Adrenal gland (tissue), 12 donors: ENCODE data around the gene ZNRF3. TPM values are rescaled to one million over a fixed set of nuclear protein-coding genes. Genes with fewer than 3 reads are reported as not detected.
A peak's percentile ranks its signal among the peaks of the same experiment; 100 is the strongest.
"Not testable (repeated sequence)": the region's sequence is repeated elsewhere in the genome, so short reads cannot be mapped to it uniquely, and the experiment has no call there.

ENCODE experiments used
- DNase-seq, 7 donors: peaks; one replicate each; pipeline ENCODE4 v3.0.0-alpha.2; 2019 to 2020
- H3K27ac ChIP-seq, 5 donors: fragments of 200-600 bp; sonication (generic) in 4 of 5; 1 replicate in 3 of 5; 2 replicates in 2 of 5; pipeline versions ENCODE4 v1.5.1 to v1.8.0; 2016 to 2020; ENCODE audit warnings: mild to moderate bottlenecking in 1 of 5
- H3K27me3 ChIP-seq: fragments of 200-600 bp; 2 replicates; pipeline ENCODE4 v1.8.0; 2021
- H3K36me3 ChIP-seq, 2 donors: fragments of 200-600 bp; replicated peaks in 1 of 2; 1 replicate in 1 of 2; 2 replicates in 1 of 2; pipeline versions ENCODE4 v1.5.1 to v1.8.0; 2018 to 2022
- H3K4me1 ChIP-seq, 2 donors: fragments of 200-600 bp; replicated peaks in 1 of 2; 1 replicate in 1 of 2; 2 replicates in 1 of 2; pipeline versions ENCODE4 v1.5.1 to v1.8.0; 2018 to 2021
- H3K4me3 ChIP-seq, 4 donors: fragments of 200-600 bp; sonication (generic) in 3 of 4; one replicate each; pipeline ENCODE4 v1.5.1; 2016 to 2018
- H3K9me3 ChIP-seq, 3 donors: fragments of 200-600 bp; sonication (generic) in 1 of 3; replicated peaks in 1 of 3; 1 replicate in 2 of 3; 2 replicates in 1 of 3; pipeline versions ENCODE4 v1.5.1 to v1.8.0; 2016 to 2021
- CTCF ChIP-seq, 6 experiments: fragments of 450-650 bp in 4 of 6; fragments of 200-600 bp in 2 of 6; sonication (generic) in 1 of 6; IDR thresholded peaks; 1 replicate in 5 of 6; 2 replicates in 1 of 6; pipeline versions ENCODE4 v1.5.1 to v1.8.0; 2016 to 2021; ENCODE audit warnings: antibody characterized with exemption in 6 of 6, mild to moderate bottlenecking in 2 of 6, moderate library complexity in 1 of 6
- POLR2A ChIP-seq, 2 donors: fragments of 450-650 bp; IDR thresholded peaks; one replicate each; pipeline ENCODE4 v1.6.1; 2017; ENCODE audit warnings: antibody characterized with exemption in 2 of 2, mild to moderate bottlenecking in 2 of 2, moderate library complexity in 1 of 2
- WGBS, 4 donors: extraction: QIAGEN DNeasy Blood & Tissue Kit in 2 of 4; methylation state at CpG; one replicate each; pipeline versions ENCODE4 v1.1.5 to v1.1.7; 2013 to 2017; 5-methylcytosine and 5-hydroxymethylcytosine counted together
- intact Hi-C, 2 donors: fragments of 100-400 bp; cut with DNase I; formaldehyde crosslinking; loops; one replicate each; pipeline versions ENCODE4 v1.14.1 to v1.15.0; 2022 to 2023
- polyA plus RNA-seq, 3 donors: library from polyadenylated mRNA; stranded (reverse); fragments of 200-250 nt in 2 of 3; fragments of 350-450 nt in 1 of 3; fragmentation: Illumina TruSeq in 1 of 3; extraction: RNeasy Lipid Tissue Mini Kit (QIAGEN cat#74804) in 1 of 3; gene quantifications; one replicate each; pipeline ENCODE4 v1.2.3, GENCODE V29; 2013 to 2014
- total RNA-seq, 9 donors: library from RNA; depleted of rRNA in 4 of 9; stranded (reverse); fragments of >200 nt in 4 of 9; fragments of 120-200 nt in 1 of 9; fragmentation: NEBNext Ultra II Directional in 1 of 9; extraction: Animal tissue kit (Norgen Biotek cat#: 25700) in 1 of 9; gene quantifications; one replicate each; pipeline versions ENCODE4 v1.1.0 to v1.2.4, GENCODE V29; 2013 to 2023
- donor health status: healthy with polysubstance abuse.
- donor health status: Bipolar disorder and iron deficiency.
- donor health status: DM: yes; HTN: yes; CAD: no.
- donor health status: DM: no; HTN: no; CAD: no.
- donor health status: DM: no; HTN: no; CAD: no.
- donor health status: DM: yes; HTN: yes; CAD: no.

Gene ZNRF3
- total and polyA plus RNA-seq, 12 donors: 3.1 to 40.9 (median 17.0) TPM

GRCh38 chr22:28907311-28908008 is 24.1 kb downstream of the ZNRF3 start:
- Histone ChIP-seq H3K4me3 (no peak overlapping the region), H3K4me1 (peaks cover 61 to 92% of the 10 kb centered on the region in 2 donors), H3K27ac (peak overlapping the region in 2 of 5 donors; percentile 50 to 55), H3K9me3 (no peaks in the 10 kb centered on the region), H3K27me3 (no peaks in the 10 kb centered on the region), H3K36me3 (no peaks in the 10 kb centered on the region)
- intact Hi-C loops: no loop called here
- TF ChIP-seq POLR2A (IDR thresholded peaks at IDR 0.05) (no peak), CTCF (IDR thresholded peaks at IDR 0.05) (no peak)
- 47 to 65% (median 54%) methylated on average over 5 of the region's 5 CpGs for WGBS, 4 donors
- DNase-seq: peak in 2 of 7 donors; percentile 46 to 63

- peak in 1 of 7 donors; percentile 39 for DNase-seq
- H3K36me3 ChIP-seq, H3K4me3 ChIP-seq, H3K27me3 ChIP-seq, H3K9me3 ChIP-seq, intact Hi-C loops: not testable (repeated sequence)
- WGBS, 4 donors: 84 to 88% (median 86%) methylated on average over 10 of the region's 10 CpGs
- H3K27ac ChIP-seq: peak overlapping the region in 3 of 5 donors; percentile 29 to 54 (median 36)
- peaks cover 57 to 81% of the 10 kb centered on the region in 2 donors for H3K4me1 ChIP-seq
Observed at GRCh38 chr22:28908810-28909209, 25.4 kb downstream of the ZNRF3 start.

GRCh38 chr22:28909375-28909774 is 26.0 kb downstream of the ZNRF3 start:
- DNase-seq: peak in 3 of 7 donors; percentile 36 to 50 (median 44)
- Histone ChIP-seq H3K27me3 (no peaks in the 10 kb centered on the region), H3K9me3 (no peaks in the 10 kb centered on the region), H3K27ac (peak overlapping the region in 3 of 5 donors; percentile 29 to 54 (median 36)), H3K36me3 (no peaks in the 10 kb centered on the region), H3K4me3 (no peak overlapping the region), H3K4me1 (peaks cover 52 to 76% of the 10 kb centered on the region in 2 donors)
- intact Hi-C loops: no loop called here
- 68 to 79% (median 72%) methylated on average over 5 of the region's 5 CpGs for WGBS, 4 donors
- TF ChIP-seq POLR2A (IDR thresholded peaks at IDR 0.05): no peak
- no peak for TF ChIP-seq CTCF (IDR thresholded peaks at IDR 0.05)

- no peak for TF ChIP-seq POLR2A (IDR thresholded peaks at IDR 0.05)
- peaks cover 45 to 62% of the 10 kb centered on the region in 2 donors for H3K4me1 ChIP-seq
- intact Hi-C loops: loop anchor here in 1 of 2 donors (10.0 kb wide), 1 partner anchor 124 kb away; no protein-coding TSS in a partner anchor
- peak overlapping the region; percentile 65 to 83 (median 73) for H3K27ac ChIP-seq
- no peaks in the 10 kb centered on the region for H3K9me3 ChIP-seq
- no peaks in the 10 kb centered on the region for H3K36me3 ChIP-seq
- WGBS, 4 donors: 66 to 82% (median 75%) methylated on average over 3 of the region's 3 CpGs
- DNase-seq: peak in 2 of 7 donors; percentile 22 to 58
- H3K4me3 ChIP-seq: no peak overlapping the region
- H3K27me3 ChIP-seq: no peaks in the 10 kb centered on the region
Observed at GRCh38 chr22:28910569-28911303, 27.4 kb downstream of the ZNRF3 start.

- TF ChIP-seq CTCF (IDR thresholded peaks at IDR 0.05) (no peak), POLR2A (IDR thresholded peaks at IDR 0.05) (no peak)
- no peaks in the 10 kb centered on the region for H3K27me3 ChIP-seq
- no peaks in the 10 kb centered on the region for H3K36me3 ChIP-seq
- WGBS, 4 donors: 35 to 57% (median 42%) methylated on average over 4 of the region's 4 CpGs
- peak overlapping the region; percentile 65 to 83 (median 73) for H3K27ac ChIP-seq
- DNase-seq: peak in 5 of 7 donors; percentile 35 to 67 (median 52)
- intact Hi-C loops: loop anchor here in 1 of 2 donors (10.0 kb wide), 1 partner anchor 124 kb away; no protein-coding TSS in a partner anchor
- no peak overlapping the region for H3K4me3 ChIP-seq
- H3K9me3 ChIP-seq: no peaks in the 10 kb centered on the region
- H3K4me1 ChIP-seq: peaks cover 39 to 57% of the 10 kb centered on the region in 2 donors
Observed at GRCh38 chr22:28911304-28911690, 27.9 kb downstream of the ZNRF3 start.
